ENCODE results near the gene NFILZ.

DNA sequence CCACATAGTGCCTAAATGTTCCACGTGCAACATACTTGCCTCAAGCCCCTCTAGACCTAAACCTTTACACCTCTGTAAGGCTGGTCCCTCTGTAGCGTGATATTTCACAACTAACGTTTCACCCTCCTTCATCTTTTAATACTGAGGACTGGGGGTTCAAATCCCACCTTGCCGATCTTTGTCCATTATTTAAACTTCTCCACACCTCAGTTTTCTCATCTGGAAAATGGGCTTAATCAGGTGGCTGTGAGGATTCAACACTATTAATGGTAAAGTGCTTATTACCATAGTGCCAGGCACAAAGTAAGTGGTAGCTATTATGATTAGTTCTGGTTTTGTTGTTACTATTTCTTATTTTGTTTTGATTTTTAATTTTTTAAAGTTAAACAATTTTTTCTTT is 12.4 kb upstream of the NFILZ start:
- TF ChIP-seq, protein P1, sequence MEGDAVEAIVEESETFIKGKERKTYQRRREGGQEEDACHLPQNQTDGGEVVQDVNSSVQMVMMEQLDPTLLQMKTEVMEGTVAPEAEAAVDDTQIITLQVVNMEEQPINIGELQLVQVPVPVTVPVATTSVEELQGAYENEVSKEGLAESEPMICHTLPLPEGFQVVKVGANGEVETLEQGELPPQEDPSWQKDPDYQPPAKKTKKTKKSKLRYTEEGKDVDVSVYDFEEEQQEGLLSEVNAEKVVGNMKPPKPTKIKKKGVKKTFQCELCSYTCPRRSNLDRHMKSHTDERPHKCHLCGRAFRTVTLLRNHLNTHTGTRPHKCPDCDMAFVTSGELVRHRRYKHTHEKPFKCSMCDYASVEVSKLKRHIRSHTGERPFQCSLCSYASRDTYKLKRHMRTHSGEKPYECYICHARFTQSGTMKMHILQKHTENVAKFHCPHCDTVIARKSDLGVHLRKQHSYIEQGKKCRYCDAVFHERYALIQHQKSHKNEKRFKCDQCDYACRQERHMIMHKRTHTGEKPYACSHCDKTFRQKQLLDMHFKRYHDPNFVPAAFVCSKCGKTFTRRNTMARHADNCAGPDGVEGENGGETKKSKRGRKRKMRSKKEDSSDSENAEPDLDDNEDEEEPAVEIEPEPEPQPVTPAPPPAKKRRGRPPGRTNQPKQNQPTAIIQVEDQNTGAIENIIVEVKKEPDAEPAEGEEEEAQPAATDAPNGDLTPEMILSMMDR (IDR thresholded peaks at IDR 0.05) = no peak
- TF ChIP-seq POLR2A (IDR thresholded peaks at IDR 0.05) (no peak), POLR2AphosphoS5 (IDR thresholded peaks at IDR 0.05) (no peak)
